ENCODE measurements around the gene CHPF2.

CHPF2 gene

GRCh38 chr7:151241755-151242096, 9.4 kb downstream of the CHPF2 start:
- no peaks in the 10 kb centered on the region for H3K9me3 ChIP-seq (ENCODE audit: control insufficient read depth, insufficient read depth, low read depth, low read length)
- H3K36me3 ChIP-seq (ENCODE audit: control insufficient read depth in 2 of 2, insufficient read depth in 1 of 2, low read length in 2 of 2), result peaks cover 0 to 64% of the 10 kb centered on the region in 2 experiments; a peak in 1 of 3 replicates
- H3K4me3 ChIP-seq (ENCODE audit: low read depth, low read length), result no peak overlapping the region
- no peaks in the 10 kb centered on the region for H3K4me1 ChIP-seq (ENCODE audit: control insufficient read depth, insufficient read depth, low read length)
- ChIA-PET POLR2A (interaction anchor here (2.6 to 4.1 kb wide), 2 partner anchors 9 to 14 kb away, joined by 12 to 23 read pairs; partner anchors contain the start of genes ABCF2 and CHPF2), CTCF (interaction anchor here (0.7 kb wide), 1 partner anchor 57 kb away, joined by 3 read pairs; no protein-coding TSS in a partner anchor)
- no peak overlapping the region for H3K27ac ChIP-seq (ENCODE audit: extremely low read depth, low read depth, low read length)
- TF ChIP-seq ZNF830 (tag by site-specific recombination; IDR thresholded peaks at IDR 0.05; ENCODE audit: low read depth), result no peak
- TF ChIP-seq ZNF2 (tag by site-specific recombination; IDR thresholded peaks at IDR 0.05), result no peak
- TF ChIP-seq ZNF530 (tag by site-specific recombination; IDR thresholded peaks at IDR 0.05; ENCODE audit: low read depth), result no peak
- TF ChIP-seq ZNF449 (tag by site-specific recombination; IDR thresholded peaks at IDR 0.05), result no peak
- TF ChIP-seq ZNF280D (tag by site-specific recombination; IDR thresholded peaks at IDR 0.05), result no peak
- TF ChIP-seq PRDM1 (tag by site-specific recombination; IDR thresholded peaks at IDR 0.05), result no peak
- TF ChIP-seq KLF7 (tag by site-specific recombination; IDR thresholded peaks at IDR 0.05; ENCODE audit: borderline replicate concordance), result no peak
- TF ChIP-seq FEZF1 (tag by site-specific recombination; IDR thresholded peaks at IDR 0.05), result no peak
- no peak for TF ChIP-seq ZNF121 (tag by site-specific recombination; IDR thresholded peaks at IDR 0.05)
- TF ChIP-seq ZNF704 (tag by site-specific recombination; IDR thresholded peaks at IDR 0.05), result no peak
- TF ChIP-seq ZNF658 (tag by site-specific recombination; IDR thresholded peaks at IDR 0.05), result no peak
- no peak for TF ChIP-seq ATF2 (tag by site-specific recombination; IDR thresholded peaks at IDR 0.05; ENCODE audit: low read depth)
- TF ChIP-seq ZNF19 (tag by site-specific recombination; IDR thresholded peaks at IDR 0.05; ENCODE audit: low read depth), result no peak
- no peak for TF ChIP-seq ZNF580 (tag by site-specific recombination; IDR thresholded peaks at IDR 0.05)
- no peak for TF ChIP-seq ZNF623 (tag by site-specific recombination; IDR thresholded peaks at IDR 0.05)
- TF ChIP-seq ZBTB21 (tag by site-specific recombination; IDR thresholded peaks at IDR 0.05), result no peak
- no peak for TF ChIP-seq PATZ1 (tag by site-specific recombination; IDR thresholded peaks at IDR 0.05)
- no peak for TF ChIP-seq PBX3 (CRISPR knock-in tag; IDR thresholded peaks at IDR 0.05)
